SH-SY5Y (cell line): ENCODE results near the gene BCAP31.

Experiments
- GATA2 ChIP-seq: IDR thresholded peaks from 2 replicates; pipeline ENCODE4 v1.6.1; 2011; ENCODE audit warnings: mild to moderate bottlenecking, low read depth, low read length
- GATA3 ChIP-seq: IDR thresholded peaks from 2 replicates; pipeline ENCODE4 v1.6.1; 2011; ENCODE audit warnings: low read depth, mild to moderate bottlenecking, low read length, moderate library complexity

DNA sequence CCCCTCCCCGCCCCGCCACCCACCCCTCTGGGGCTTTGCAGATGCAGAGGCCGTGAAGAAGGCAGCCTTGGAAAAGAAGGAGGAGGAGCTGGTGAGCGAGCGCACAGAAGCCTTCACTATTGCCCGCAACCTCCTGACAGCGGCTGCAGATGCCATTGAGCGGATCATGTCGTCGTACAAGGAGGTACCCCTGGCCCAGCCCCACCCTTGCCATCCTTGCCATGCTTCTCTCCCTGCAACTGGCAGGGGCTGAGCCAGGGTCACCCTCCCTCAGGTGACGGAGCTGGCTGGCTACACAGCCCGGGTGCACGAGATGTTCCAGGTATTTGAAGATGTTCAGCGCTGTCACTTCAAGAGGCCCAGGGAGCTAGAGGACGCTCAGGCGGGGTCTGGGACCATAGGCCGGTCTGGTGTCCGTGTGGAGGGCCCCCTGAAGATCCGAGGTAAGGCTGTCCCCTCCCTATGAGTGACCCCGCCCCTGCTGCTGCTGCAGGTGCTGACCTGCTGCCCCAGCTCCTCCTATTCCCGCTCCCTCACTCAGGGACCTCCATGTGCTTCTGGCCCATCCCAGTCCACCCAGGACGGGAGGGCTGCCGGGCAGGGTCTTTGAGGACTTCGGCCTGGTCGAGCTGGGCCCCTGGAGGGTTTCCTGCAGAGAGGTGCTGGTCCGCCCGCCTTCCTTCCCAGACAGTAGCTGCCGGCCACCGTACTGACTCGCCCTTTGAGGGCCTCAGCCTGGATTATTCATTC lies 12.1 kb upstream of the BCAP31 start:
- TF ChIP-seq GATA2 = no peak
- TF ChIP-seq GATA3 = no peak
